AG08396 (cell line): ENCODE data around the gene LIN28B.

Experiments
- DNase-seq: peaks from one replicate; pipeline ENCODE4 v3.0.0; 2012; ENCODE audit warnings: low spot score, mixed read lengths

The LIN28B gene

GRCh38 chr6:105109955-105110895 lies 153.3 kb downstream of the LIN28B start:
- no peak for DNase-seq

DNA sequence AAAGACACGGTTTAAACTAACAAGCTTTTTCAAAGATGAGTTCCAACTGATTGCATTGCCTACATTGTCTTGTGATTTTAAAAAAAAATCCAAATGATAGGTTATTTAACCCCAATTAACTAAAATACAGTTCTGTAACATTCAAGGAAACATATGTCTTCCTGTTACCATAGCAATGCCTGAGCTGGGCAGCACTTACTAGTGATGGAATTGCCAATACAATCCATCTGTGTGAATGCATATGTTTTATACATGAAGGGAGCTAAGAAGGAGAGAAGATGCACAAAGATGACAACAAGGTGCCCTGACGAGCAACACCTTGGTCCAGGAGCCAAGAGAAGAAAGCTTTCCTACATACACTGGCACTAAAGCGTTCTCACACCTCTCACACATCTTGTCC lies 154.2 kb downstream of the LIN28B start:
- no peak for DNase-seq

GRCh38 chr6:105111871-105112270 lies 155.0 kb downstream of the LIN28B start:
- DNase-seq, result no peak

DNA sequence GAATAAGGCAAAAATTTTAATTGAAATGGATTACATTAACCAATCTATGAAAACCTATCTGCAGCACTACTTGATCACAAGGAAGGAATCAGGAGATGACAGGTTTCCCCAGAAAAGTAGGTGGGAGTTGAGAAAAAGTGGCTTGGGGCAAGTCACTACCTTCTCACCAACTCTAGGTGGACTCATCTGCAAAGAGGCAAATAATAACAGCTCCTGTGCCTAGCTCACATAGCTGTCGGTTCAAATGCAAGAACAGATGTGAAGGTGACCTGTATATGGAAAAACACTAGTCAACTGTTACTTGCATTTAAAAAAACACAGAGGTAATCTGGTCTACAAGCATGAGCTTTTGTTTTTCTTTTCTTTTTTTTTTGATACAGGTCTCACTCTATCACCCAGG lies 155.7 kb downstream of the LIN28B start:
- no peak for DNase-seq

DNA sequence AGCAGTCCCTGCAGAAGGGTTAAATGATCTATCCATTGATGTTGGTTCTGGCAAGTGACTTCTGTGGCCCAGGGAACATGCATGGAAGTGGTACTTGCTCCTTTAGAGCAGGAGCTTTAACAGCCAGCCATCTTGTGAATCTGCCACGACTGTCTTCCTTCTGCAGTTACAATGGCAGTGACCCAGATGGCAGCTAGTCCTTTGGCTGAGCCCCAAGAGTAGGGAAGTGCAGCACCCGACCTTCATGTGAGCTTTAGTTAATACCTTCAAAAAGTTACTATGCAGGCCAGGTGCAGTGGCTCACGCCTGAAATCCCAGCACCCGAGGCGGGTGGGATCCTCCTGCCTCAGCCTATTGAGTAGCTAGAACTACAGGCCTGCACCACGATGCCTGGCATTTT lies 156.5 kb downstream of the LIN28B start:
- DNase-seq, result no peak

GRCh38 chr6:105116150-105116549 lies 159.2 kb downstream of the LIN28B start:
- DNase-seq, result no peak

DNA sequence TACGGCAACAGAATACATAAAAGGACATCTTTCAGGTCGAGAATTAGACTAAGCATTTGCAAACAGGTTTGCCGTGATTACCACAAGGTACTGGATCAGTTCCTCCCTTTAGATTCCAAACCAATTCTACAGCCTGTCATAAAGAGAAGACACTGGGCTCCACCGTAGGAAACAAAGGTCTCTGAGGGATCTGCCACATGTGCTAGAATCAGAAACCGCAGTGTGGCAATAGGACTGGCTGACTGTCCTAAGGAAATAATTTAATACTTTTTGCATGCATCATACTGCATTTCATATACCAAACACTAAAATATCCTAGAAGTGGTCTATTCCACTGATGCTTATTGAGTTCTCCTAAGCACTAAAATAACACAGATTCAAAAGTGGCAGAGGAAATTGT lies 163.7 kb downstream of the LIN28B start:
- DNase-seq, result no peak

DNA sequence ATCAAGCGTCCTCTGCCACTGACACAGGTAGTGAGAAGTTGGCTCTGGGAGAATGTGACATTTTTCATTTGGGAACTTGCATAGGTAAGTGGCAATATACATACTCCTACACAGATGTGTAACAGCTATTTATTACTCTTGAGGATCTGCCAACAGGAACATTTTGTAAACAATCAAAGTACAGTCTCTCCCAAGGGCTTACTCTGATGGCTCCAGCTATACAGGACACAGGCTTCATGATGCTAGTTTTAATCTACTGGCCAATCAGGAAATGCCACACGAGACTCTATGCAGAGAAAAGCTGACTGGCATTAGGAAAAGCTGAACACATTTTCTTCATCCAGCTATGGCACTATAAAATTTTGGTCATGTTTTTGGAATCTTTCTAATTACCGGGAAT lies 165.1 kb downstream of the LIN28B start:
- DNase-seq, result no peak

GRCh38 chr6:105122717-105123116 lies 165.8 kb downstream of the LIN28B start:
- no peak for DNase-seq
